Mucosa of rectum (tissue), 2 donors: Measurements from ENCODE around the gene TRIM24.

ENCODE experiments used
- H3K27ac ChIP-seq, 2 donors: one replicate each; pipeline ENCODE4 v1.7.0; 2013; ENCODE audit warnings: inconsistent platforms in 2 of 2, low read depth in 2 of 2, low read length in 2 of 2
- H3K27me3 ChIP-seq, 2 donors: one replicate each; pipeline ENCODE4 v1.7.0; 2013; ENCODE audit warnings: low read length in 2 of 2; ENCODE audit not compliant: control insufficient read depth in 2 of 2, insufficient read depth in 2 of 2
- H3K36me3 ChIP-seq, 2 donors: one replicate each; pipeline ENCODE4 v1.7.0; 2013; ENCODE audit warnings: low read length in 2 of 2; ENCODE audit not compliant: control insufficient read depth in 2 of 2, insufficient read depth in 2 of 2
- H3K4me1 ChIP-seq, 2 donors: one replicate each; pipeline ENCODE4 v1.7.0; 2013; ENCODE audit warnings: low read length in 2 of 2, mild to moderate bottlenecking in 1 of 2; ENCODE audit not compliant: control insufficient read depth in 2 of 2, insufficient read depth in 2 of 2
- H3K4me3 ChIP-seq, 2 donors: one replicate each; pipeline ENCODE4 v1.7.0; 2013; ENCODE audit warnings: low read length in 2 of 2
- H3K9ac ChIP-seq, 2 donors: one replicate each; pipeline ENCODE4 v1.7.0; 2013; ENCODE audit warnings: low read length in 2 of 2, low read depth in 1 of 2, mild to moderate bottlenecking in 1 of 2
- H3K9me3 ChIP-seq, 2 donors: one replicate each; pipeline ENCODE4 v1.7.0; 2013; ENCODE audit warnings: low read length in 2 of 2; ENCODE audit not compliant: control insufficient read depth in 2 of 2
- donor health status: healthy.
- donor health status: Normal muscosa, but diverticular disease.

Gene TRIM24

DNA sequence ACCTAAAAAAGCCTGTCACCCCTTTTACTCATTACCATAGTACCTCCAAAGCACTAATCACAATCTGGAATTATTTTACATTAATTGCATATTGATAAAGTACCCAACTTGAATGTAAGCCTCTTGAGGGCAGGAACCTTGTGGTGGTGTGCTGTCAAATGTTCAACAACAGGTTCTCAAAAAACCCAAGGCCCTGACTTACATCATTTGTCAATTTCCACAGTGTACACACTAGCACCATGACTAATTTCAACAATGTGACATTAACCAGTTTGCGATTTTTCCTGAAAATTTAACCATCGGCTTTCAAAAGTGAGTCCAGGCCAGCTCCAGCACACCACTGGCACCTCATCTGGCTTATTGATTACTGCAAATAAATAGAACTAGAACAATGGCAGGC, 153.6 kb downstream of the TRIM24 start:
- no peaks in the 10 kb centered on the region for H3K9me3 ChIP-seq
- H3K4me1 ChIP-seq = no peaks in the 10 kb centered on the region
- no peak overlapping the region for H3K9ac ChIP-seq
- H3K27ac ChIP-seq = no peak overlapping the region
- H3K4me3 ChIP-seq = no peak overlapping the region
- no peaks in the 10 kb centered on the region for H3K36me3 ChIP-seq
- H3K27me3 ChIP-seq = no peaks in the 10 kb centered on the region

DNA sequence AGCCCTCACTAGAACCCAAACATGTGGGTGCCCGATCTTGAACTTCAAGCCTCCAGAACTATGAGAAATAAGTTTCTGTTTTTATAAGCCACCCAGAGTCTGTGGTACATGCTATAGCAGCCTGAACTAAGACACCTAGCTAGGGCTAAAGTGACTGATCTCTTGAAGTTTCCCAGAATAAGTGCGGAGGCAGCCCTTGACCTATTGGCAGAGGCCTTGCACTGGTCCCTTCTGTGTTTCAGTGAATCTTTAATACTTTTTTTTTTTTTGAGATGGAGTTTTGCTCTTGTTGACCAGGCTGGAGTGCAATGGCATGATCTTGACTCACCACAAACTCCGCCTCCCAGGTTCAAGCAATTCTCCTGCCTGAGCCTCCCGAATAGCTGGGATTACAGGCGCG, 156.0 kb downstream of the TRIM24 start:
- Histone ChIP-seq H3K36me3 (no peaks in the 10 kb centered on the region), H3K9ac (no peak overlapping the region), H3K4me1 (no peaks in the 10 kb centered on the region), H3K4me3 (no peak overlapping the region), H3K27ac (no peak overlapping the region), H3K27me3 (no peaks in the 10 kb centered on the region), H3K9me3 (no peaks in the 10 kb centered on the region)

DNA sequence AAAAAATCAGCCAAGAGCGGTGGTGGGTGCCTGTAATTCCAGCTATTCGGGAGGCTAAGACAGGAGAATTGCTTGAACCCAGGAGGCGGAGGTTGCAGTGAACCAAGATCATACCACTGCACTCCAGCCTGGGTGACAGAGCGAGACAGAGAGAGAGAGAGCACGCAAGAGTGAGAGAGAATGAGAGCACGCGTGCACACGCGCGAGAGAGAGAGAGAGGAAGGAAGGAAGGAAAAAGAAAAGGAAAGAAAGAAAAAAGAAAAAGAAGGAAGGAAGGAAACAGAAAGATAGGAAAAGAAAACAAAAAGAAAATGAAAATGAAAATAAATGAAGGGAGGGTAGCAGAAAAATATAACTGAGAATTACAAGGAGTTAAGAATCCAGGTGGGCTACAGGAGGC, 158.4 kb downstream of the TRIM24 start:
- H3K9ac ChIP-seq = no peak overlapping the region
- no peaks in the 10 kb centered on the region for H3K36me3 ChIP-seq
- H3K27ac ChIP-seq = no peak overlapping the region
- no peak overlapping the region for H3K4me3 ChIP-seq
- no peaks in the 10 kb centered on the region for H3K27me3 ChIP-seq
- H3K4me1 ChIP-seq = no peaks in the 10 kb centered on the region
- no peaks in the 10 kb centered on the region for H3K9me3 ChIP-seq

DNA sequence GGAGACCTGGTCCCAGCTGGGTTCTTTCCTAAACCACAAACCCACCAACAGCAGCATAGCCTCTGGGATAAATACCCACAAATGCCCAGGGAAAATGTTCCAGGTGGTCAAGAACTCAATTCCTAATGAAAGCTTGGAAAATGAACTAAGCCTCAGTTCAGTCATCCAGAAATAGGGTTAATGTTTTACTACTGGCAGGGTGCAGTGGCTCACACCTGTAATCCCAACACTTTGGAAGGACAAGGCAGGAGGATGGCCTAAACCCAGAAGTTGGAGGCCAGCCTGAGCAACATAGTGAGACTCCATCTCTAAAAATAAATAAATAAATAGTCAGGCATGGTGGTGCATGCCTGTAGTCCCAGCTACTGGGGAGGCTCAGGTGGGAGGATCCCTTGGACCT, 158.9 kb downstream of the TRIM24 start:
- Histone ChIP-seq H3K9me3 (no peaks in the 10 kb centered on the region), H3K27ac (no peak overlapping the region), H3K9ac (no peak overlapping the region), H3K4me1 (no peaks in the 10 kb centered on the region), H3K27me3 (no peaks in the 10 kb centered on the region), H3K36me3 (no peaks in the 10 kb centered on the region), H3K4me3 (no peak overlapping the region)

DNA sequence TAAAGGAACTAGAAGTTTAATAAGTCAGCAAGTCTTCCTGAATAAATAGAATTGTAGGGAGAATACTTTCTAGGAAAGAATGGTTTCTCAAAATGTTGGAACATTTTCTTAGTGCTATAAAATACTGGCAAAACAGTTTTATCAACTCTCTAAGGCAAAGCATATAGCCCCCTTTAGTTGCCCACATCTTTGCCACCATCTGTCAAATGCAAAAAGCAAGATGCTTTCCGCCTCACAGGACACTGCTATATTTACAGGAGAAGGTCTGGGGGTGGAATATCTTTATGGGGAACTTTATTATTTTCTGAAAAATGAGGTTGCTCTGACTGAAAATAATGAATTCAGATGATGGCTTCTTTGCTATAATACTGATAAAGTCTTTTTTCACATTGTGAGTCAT, 162.8 kb downstream of the TRIM24 start:
- H3K27ac ChIP-seq = no peak overlapping the region
- H3K9ac ChIP-seq = no peak overlapping the region
- H3K4me3 ChIP-seq = no peak overlapping the region
- no peaks in the 10 kb centered on the region for H3K9me3 ChIP-seq
- H3K36me3 ChIP-seq = no peaks in the 10 kb centered on the region
- H3K4me1 ChIP-seq = no peaks in the 10 kb centered on the region
- H3K27me3 ChIP-seq = no peaks in the 10 kb centered on the region

DNA sequence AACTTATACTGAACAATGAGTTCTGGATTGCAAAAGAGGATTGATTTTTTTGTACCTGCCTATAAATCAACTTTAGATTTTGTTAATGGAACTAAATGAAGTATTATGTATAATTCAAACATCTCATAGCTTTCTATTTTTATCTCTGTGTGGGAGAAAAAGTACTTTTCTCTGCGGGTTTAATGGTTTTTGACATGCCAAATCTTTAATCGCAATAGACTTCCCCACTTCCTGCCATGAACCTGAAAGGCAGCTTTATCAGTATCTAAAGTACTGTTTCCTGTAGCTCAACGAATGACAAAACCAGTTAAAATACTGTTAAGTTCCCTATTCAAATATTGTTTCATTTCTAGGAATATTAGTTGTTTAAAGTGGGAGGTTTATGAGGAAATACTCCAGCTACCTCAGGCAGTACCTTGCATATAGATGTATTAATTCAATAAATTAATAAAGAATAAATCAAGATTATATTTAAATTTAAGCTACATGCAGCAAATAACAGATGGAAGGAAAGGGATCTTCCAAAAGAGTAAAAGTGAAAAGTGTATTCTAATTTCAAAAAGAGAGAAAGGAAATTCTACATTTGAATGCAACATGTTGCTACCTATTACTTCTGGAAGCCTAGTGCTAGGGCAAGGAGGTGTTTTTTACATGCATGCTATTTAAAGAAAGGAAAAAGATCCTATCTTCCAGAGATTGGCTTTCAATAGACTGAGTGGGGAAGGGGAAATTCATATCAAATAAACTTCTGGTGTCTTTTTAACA, 165.2 kb downstream of the TRIM24 start:
- H3K27ac ChIP-seq = no peak overlapping the region
- H3K36me3 ChIP-seq = no peaks in the 10 kb centered on the region
- no peak overlapping the region for H3K4me3 ChIP-seq
- no peak overlapping the region for H3K9ac ChIP-seq
- H3K27me3 ChIP-seq = no peaks in the 10 kb centered on the region
- H3K9me3 ChIP-seq = no peaks in the 10 kb centered on the region
- no peaks in the 10 kb centered on the region for H3K4me1 ChIP-seq

DNA sequence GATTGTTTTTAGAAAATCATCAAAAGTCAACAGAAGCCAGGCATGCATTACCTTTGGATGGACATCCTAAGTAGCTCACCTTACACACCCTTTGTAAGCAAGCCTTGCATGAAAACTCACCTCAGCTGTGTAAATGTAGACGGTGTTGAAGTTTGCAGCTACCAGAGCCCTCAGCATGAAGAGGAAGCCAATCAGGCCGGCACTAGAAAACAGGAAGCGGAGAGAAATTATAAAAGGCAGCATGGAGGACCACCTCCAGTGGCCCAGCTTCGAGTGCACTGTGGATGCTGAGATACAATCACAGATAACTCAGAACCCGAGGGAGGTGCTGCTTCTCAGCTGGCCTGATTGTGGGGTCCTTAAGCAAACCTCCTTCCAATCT, 165.8 kb downstream of the TRIM24 start:
- H3K27ac ChIP-seq = no peak overlapping the region
- H3K9me3 ChIP-seq = no peaks in the 10 kb centered on the region
- H3K36me3 ChIP-seq = no peaks in the 10 kb centered on the region
- H3K4me3 ChIP-seq = no peak overlapping the region
- no peak overlapping the region for H3K9ac ChIP-seq
- H3K27me3 ChIP-seq = no peaks in the 10 kb centered on the region
- H3K4me1 ChIP-seq = no peaks in the 10 kb centered on the region

DNA sequence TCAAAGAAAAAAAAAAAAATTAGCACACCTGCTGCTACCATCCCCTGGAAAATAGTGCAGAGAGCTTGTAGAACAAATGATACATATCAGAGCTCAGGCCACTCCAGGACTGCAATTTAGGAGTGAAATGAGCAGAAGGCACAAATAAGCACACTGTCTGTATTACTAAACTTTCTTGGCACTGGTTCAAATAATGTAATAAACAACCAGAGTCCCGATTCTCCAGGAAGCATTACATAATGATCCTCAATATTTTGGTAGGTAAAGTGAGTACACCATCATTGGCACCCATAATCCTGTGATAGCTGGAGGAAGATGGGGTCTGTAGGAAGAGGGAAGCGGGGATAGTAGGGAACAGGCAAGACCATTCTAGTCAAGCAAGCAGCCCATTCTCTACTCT, 166.8 kb downstream of the TRIM24 start:
- Histone ChIP-seq H3K9ac (no peak overlapping the region), H3K27ac (no peak overlapping the region), H3K9me3 (no peaks in the 10 kb centered on the region), H3K27me3 (no peaks in the 10 kb centered on the region), H3K36me3 (no peaks in the 10 kb centered on the region), H3K4me3 (no peak overlapping the region), H3K4me1 (no peaks in the 10 kb centered on the region)

DNA sequence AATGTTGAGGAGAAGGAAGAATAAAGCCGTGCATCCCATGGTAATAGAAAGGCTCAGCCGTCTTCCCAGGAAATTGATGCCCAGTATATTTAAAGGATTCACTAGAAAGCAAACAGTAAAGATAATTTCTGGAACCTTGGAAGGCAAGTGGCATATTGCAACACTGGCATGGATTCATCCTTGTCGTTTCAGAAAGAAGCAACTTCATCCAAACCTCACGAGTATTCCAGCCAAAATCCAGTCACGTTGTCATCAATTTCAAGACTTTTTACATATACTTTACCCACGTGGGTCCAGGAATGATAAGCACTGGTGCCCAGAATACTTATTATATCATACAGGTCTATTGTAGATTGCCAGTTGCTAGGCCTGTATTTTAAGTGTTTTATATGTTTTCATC, 167.3 kb downstream of the TRIM24 start:
- no peak overlapping the region for H3K9ac ChIP-seq
- H3K9me3 ChIP-seq = no peaks in the 10 kb centered on the region
- no peaks in the 10 kb centered on the region for H3K4me1 ChIP-seq
- H3K36me3 ChIP-seq = no peaks in the 10 kb centered on the region
- no peak overlapping the region for H3K27ac ChIP-seq
- no peak overlapping the region for H3K4me3 ChIP-seq
- no peaks in the 10 kb centered on the region for H3K27me3 ChIP-seq

DNA sequence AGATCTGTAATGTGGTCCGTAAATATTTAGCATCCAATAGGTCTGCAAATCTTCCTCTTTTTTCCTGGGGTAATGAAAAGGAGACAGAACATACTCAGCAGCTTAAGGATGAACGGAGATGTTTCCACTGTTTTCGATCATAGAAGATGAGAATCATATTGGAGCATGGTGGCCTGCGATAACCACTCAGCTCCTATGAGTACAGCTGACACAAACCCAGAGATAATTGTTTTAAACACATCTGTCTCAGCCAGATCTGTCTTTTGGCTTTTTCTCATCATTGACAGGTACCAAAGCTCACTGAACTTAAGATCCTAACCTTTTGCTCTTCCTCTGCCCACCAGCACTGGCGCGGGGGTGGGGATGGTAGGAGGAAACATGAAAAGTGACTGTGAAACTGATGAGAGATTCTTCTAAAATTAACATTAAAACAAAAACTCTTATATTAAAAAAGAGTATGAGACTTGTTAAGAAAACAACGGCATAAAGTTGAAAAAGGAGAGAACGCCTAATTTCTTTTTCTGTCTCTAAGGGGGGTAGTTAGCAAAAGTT, 170.1 kb downstream of the TRIM24 start:
- Histone ChIP-seq H3K27ac (no peak overlapping the region), H3K4me1 (no peaks in the 10 kb centered on the region), H3K9ac (no peak overlapping the region), H3K27me3 (no peaks in the 10 kb centered on the region), H3K9me3 (no peaks in the 10 kb centered on the region), H3K4me3 (no peak overlapping the region), H3K36me3 (no peaks in the 10 kb centered on the region)
